K562 (cell line): ENCODE measurements around the gene OTUD5. TPM values are rescaled to one million over a fixed set of nuclear protein-coding genes. Genes with fewer than 3 reads are reported as not detected.

ENCODE experiments used
- ARID2 ChIP-seq: fragments of 450-650 bp; IDR thresholded peaks from 2 replicates; pipeline ENCODE4 v1.6.1; 2017; ENCODE audit warnings: antibody characterized with exemption, mild to moderate bottlenecking
- ARID4B ChIP-seq: sonication (generic); formaldehyde crosslinking; IDR thresholded peaks from 2 replicates; pipeline ENCODE4 v1.8.0; 2022; ENCODE audit warnings: mild to moderate bottlenecking, missing genetic modification reagents
- CBX8 ChIP-seq: fragments of 200-600 bp; sonication (generic); IDR thresholded peaks from 2 replicates; pipeline ENCODE4 v1.6.1; 2012; ENCODE audit warnings: borderline replicate concordance, mixed run types, low read depth, mild to moderate bottlenecking, moderate library complexity, mixed read lengths, low read length, control low read depth, inconsistent platforms; ENCODE audit not compliant: poor library complexity, severe bottlenecking; ENCODE audit errors: extremely low read depth
- CREB3 ChIP-seq: fragments of 450-650 bp; conservative IDR thresholded peaks from 2 replicates; pipeline ENCODE4 v1.6.1; 2016; ENCODE audit warnings: missing genetic modification characterization, low read depth, mild to moderate bottlenecking, missing compliant biosample characterization, moderate library complexity
- FOSL1 ChIP-seq: fragments of 200-800 bp; sonication (Bioruptor generic); conservative IDR thresholded peaks from 2 replicates; pipeline ENCODE4 v1.6.1; 2016; ENCODE audit warnings: missing genetic modification characterization, missing compliant biosample characterization
- GMEB1 ChIP-seq: fragments of 250-450 bp; sonication (Bioruptor Pico); IDR thresholded peaks from 2 replicates; pipeline ENCODE4 v1.4.0; 2020; ENCODE audit warnings: mild to moderate bottlenecking
- KDM1A ChIP-seq, 2 experiments: fragments of 450-650 bp; IDR thresholded peaks; 2 replicates each; pipeline ENCODE4 v1.6.1; 2016; ENCODE audit warnings: mild to moderate bottlenecking in 2 of 2
- MNT ChIP-seq, 2 experiments: fragments of 450-650 bp; conservative IDR thresholded peaks; 2 replicates each; pipeline ENCODE4 v1.6.1; 2017; ENCODE audit warnings: mild to moderate bottlenecking in 2 of 2, moderate library complexity in 2 of 2
- PRPF4 ChIP-seq: fragments of 200-400 bp; formaldehyde crosslinking; IDR thresholded peaks from one replicate; pipeline ENCODE4 v1.6.1; 2017; ENCODE audit warnings: low read length, low read depth, mild to moderate bottlenecking; ENCODE audit not compliant: insufficient read depth, poor library complexity, severe bottlenecking
- SIN3B ChIP-seq: fragments of 450-650 bp; IDR thresholded peaks from 2 replicates; pipeline ENCODE4 v1.6.1; 2017; ENCODE audit warnings: low read depth, mild to moderate bottlenecking, moderate library complexity
- TAL1 ChIP-seq: fragments of 450-650 bp; IDR thresholded peaks from 2 replicates; pipeline ENCODE4 v1.6.1; 2016; ENCODE audit warnings: mild to moderate bottlenecking
- THAP7 ChIP-seq: fragments of 250-450 bp; sonication (Bioruptor Pico); IDR thresholded peaks from 2 replicates; pipeline ENCODE4 v1.5.0; 2021
- XRCC5 ChIP-seq: fragments of 200-400 bp; formaldehyde crosslinking; IDR thresholded peaks from 2 replicates; pipeline ENCODE4 v1.6.1; 2017; ENCODE audit warnings: low read depth, mild to moderate bottlenecking, low read length
- ZNF57 ChIP-seq: fragments of 450-650 bp; formaldehyde crosslinking; IDR thresholded peaks from 2 replicates; pipeline ENCODE4 v1.4.0; 2020; ENCODE audit warnings: mild to moderate bottlenecking, moderate library complexity
- ZNF655 ChIP-seq: fragments of 250-450 bp; sonication (Bioruptor Pico); IDR thresholded peaks from 2 replicates; pipeline ENCODE4 v1.5.0; 2021
- polyA plus RNA-seq, 8 experiments: library from polyadenylated mRNA; depleted of rRNA in 4 of 8; stranded (reverse) in 5 of 8; unstranded in 3 of 8; fragments of >200 nt; fragmentation: Nextera tagmentation in 2 of 8; fragmentation: Illumina TruSeq in 1 of 8; extraction: Ambion mirVana in 2 of 8; extraction: Trizol in 1 of 8; gene quantifications; 2 replicates each; pipeline versions ENCODE4 v1.2.1 to v1.2.3, GENCODE V29; 2011 to 2014; ENCODE audit warnings: inconsistent platforms in 1 of 8, missing spikeins in 1 of 8
- total RNA-seq, 7 experiments: library from RNA; depleted of rRNA in 6 of 7; stranded (reverse); fragments of >200 nt in 6 of 7; fragmentation: Illumina TruSeq in 2 of 7; extraction: Trizol in 2 of 7; gene quantifications; 2 replicates each; pipeline versions ENCODE4 v1.2.1 to v1.2.3, GENCODE V29; 2011 to 2021; ENCODE audit warnings: low replicate concordance in 1 of 7

The OTUD5 gene
- total and polyA plus RNA-seq, 9 of the 15 experiments (the other 6 are each of a cell fraction or from before 2014, with no cell fraction given): 3.6 to 102 (median 59.0) TPM

GRCh38 chrX:48942895-48943294 is 14.5 kb downstream of the OTUD5 start (continued):
- no peak for TF ChIP-seq ZNF655 (CRISPR knock-in tag)
- no peak for TF ChIP-seq TAL1
- TF ChIP-seq THAP7 (CRISPR knock-in tag): no peak
- TF ChIP-seq CREB3 (tag): no peak
- TF ChIP-seq MNT (conservative IDR thresholded peaks at IDR 0.05): no peak
- TF ChIP-seq FOSL1: peak; percentile 46
- no peak for TF ChIP-seq PRPF4
- no peak for TF ChIP-seq ZNF57 (CRISPR knock-in tag)
- TF ChIP-seq KDM1A (IDR thresholded peaks at IDR 0.05): peak; percentile 70 to 88
- no peak for TF ChIP-seq ARID2
- no peak for TF ChIP-seq CBX8
- no peak for TF ChIP-seq GMEB1 (CRISPR knock-in tag)
- TF ChIP-seq ARID4B (CRISPR knock-in tag): no peak
- TF ChIP-seq XRCC5: no peak
- no peak for TF ChIP-seq SIN3B
